WTC11 (cell line): ENCODE data around the gene MIAT. TPM values are rescaled to one million over a fixed set of nuclear protein-coding genes. Genes with fewer than 3 reads are reported as not detected.

Experiments used
- ATAC-seq: fragments of 200-7000 bp; cut with Tn5 transposase; 2 replicates; pipeline ENCODE4 v1.10.0; 2021; ENCODE audit warnings: mild to moderate bottlenecking, moderate library complexity
- CTCF ChIA-PET: fragments of 300-600 bp; sonication (Branson Sonifier 250); formaldehyde crosslinking; loops from one replicate; lab custom pipeline; 2021; ENCODE audit warnings: antibody characterized with exemption; lab: Charles Lee
- POLR2A ChIA-PET: fragments of 350-600 bp; sonication (Branson Sonifier 250); formaldehyde crosslinking; loops from one replicate; lab custom pipeline; 2021; ENCODE audit warnings: antibody characterized with exemption; lab: Charles Lee
- DNase-seq: peaks from one replicate; pipeline ENCODE4 v3.0.0; 2021; ENCODE audit warnings: low spot score
- H3K27ac Mint-ChIP-seq: 2 replicates; pipeline ENCODE4 v1.8.0; 2021; ENCODE audit warnings: mixed read lengths
- H3K27me3 Mint-ChIP-seq: 2 replicates; pipeline ENCODE4 v1.8.0; 2021; ENCODE audit warnings: low read depth, mild to moderate bottlenecking, moderate library complexity, mixed read lengths
- H3K36me3 Mint-ChIP-seq: 2 replicates; pipeline ENCODE4 v1.8.0; 2021; ENCODE audit warnings: mixed read lengths
- H3K4me1 Mint-ChIP-seq: 2 replicates; pipeline ENCODE4 v1.8.0; 2022; ENCODE audit warnings: mixed read lengths
- H3K4me3 Mint-ChIP-seq: 2 replicates; pipeline ENCODE4 v1.8.0; 2021; ENCODE audit warnings: mild to moderate bottlenecking, moderate library complexity, mixed read lengths
- H3K9me3 Mint-ChIP-seq: 2 replicates; pipeline ENCODE4 v1.8.0; 2021; ENCODE audit warnings: mixed read lengths
- AFF4 ChIP-seq: sonication (generic); formaldehyde crosslinking; IDR thresholded peaks from 2 replicates; pipeline ENCODE4 v1.8.1; 2023; ENCODE audit warnings: mild to moderate bottlenecking, missing genetic modification reagents, borderline replicate concordance
- ARID4B ChIP-seq: sonication (generic); formaldehyde crosslinking; IDR thresholded peaks from 2 replicates; pipeline ENCODE4 v1.8.0; 2023; ENCODE audit warnings: missing genetic modification reagents, mild to moderate bottlenecking, borderline replicate concordance
- CREM ChIP-seq: sonication (generic); formaldehyde crosslinking; IDR thresholded peaks from 2 replicates; pipeline ENCODE4 v1.8.1; 2022; ENCODE audit warnings: mild to moderate bottlenecking, missing genetic modification reagents, moderate library complexity
- ELF4 ChIP-seq: sonication (generic); formaldehyde crosslinking; IDR thresholded peaks from 2 replicates; pipeline ENCODE4 v1.8.1; 2022; ENCODE audit warnings: low read depth, mild to moderate bottlenecking, moderate library complexity, missing genetic modification reagents
- GTF2I ChIP-seq: fragments of 250-450 bp; sonication (Bioruptor Pico); conservative IDR thresholded peaks from 2 replicates; pipeline ENCODE4 v1.4.0; 2021; ENCODE audit warnings: mild to moderate bottlenecking
- IRF1 ChIP-seq: sonication (generic); formaldehyde crosslinking; IDR thresholded peaks from 2 replicates; pipeline ENCODE4 v1.8.0; 2023; ENCODE audit warnings: missing genetic modification reagents
- MLX ChIP-seq: sonication (generic); formaldehyde crosslinking; IDR thresholded peaks from 2 replicates; pipeline ENCODE4 v1.8.1; 2023; ENCODE audit warnings: mild to moderate bottlenecking, missing genetic modification reagents, moderate library complexity
- OVOL2 ChIP-seq: fragments of 250-450 bp; sonication (Bioruptor Pico); IDR thresholded peaks from 2 replicates; pipeline ENCODE4 v1.9.0; 2021; ENCODE audit warnings: mild to moderate bottlenecking, borderline replicate concordance
- TCF7 ChIP-seq: sonication (generic); formaldehyde crosslinking; IDR thresholded peaks from 2 replicates; pipeline ENCODE4 v1.8.0; 2022; ENCODE audit warnings: mild to moderate bottlenecking, low read depth, missing genetic modification reagents, moderate library complexity
- ZNF423 ChIP-seq: fragments of 250-450 bp; sonication (Bioruptor Pico); IDR thresholded peaks from 2 replicates; pipeline ENCODE4 v2.1.2; 2022; ENCODE audit warnings: mild to moderate bottlenecking, moderate library complexity
- ZSCAN18 ChIP-seq: fragments of 250-450 bp; sonication (Bioruptor Pico); IDR thresholded peaks from 2 replicates; pipeline ENCODE4 v2.1.2; 2022; ENCODE audit warnings: mild to moderate bottlenecking, moderate library complexity
- total RNA-seq: library from RNA; stranded (reverse); gene quantifications from 3 replicates; pipeline ENCODE4 v1.2.3, GENCODE V29; 2021

MIAT gene
- total RNA-seq, 1 experiment from 2014 or later = 50.7 TPM

- Mint-ChIP-seq H3K27ac (no peak within 1 kb of the TSS; the same call in 1 of the 2 replicates), H3K36me3 (no peaks in the 10 kb centered on the region), H3K9me3 (no peaks in the 10 kb centered on the region), H3K27me3 (peaks cover 47% of the 10 kb centered on the region), H3K4me3 (peak within 1 kb of the TSS; percentile 4), H3K4me1 (peaks cover 67% of the 10 kb centered on the region)
- ATAC-seq (peak; percentile 36), DNase-seq (no peak)
- CTCF ChIA-PET = interaction anchor here (1.1 kb wide), 1 partner anchor 114 kb away, joined by 3 read pairs; no protein-coding TSS in a partner anchor
- TF ChIP-seq CREM (CRISPR knock-in tag) (no peak), TCF7 (CRISPR knock-in tag) (no peak), ARID4B (CRISPR knock-in tag) (0 out of 2 replicates have a peak, but pooled peaks have one; percentile 41), ELF4 (CRISPR knock-in tag) (no peak), ZSCAN18 (CRISPR knock-in tag) (no peak), IRF1 (CRISPR knock-in tag) (no peak)
- POLR2A ChIA-PET = interaction anchor here (0.9 to 1.1 kb wide), 2 partner anchors 9 to 28 kb away, joined by 3 to 4 read pairs; no protein-coding TSS in a partner anchor
These were observed 39.9 kb upstream of the MIAT start, which contains the start of gene CRYBB1 for GRCh38 chr22:26617271-26618199. Gene CRYBB1 (minus strand): TSS chr22:26618027. CDS start chr22:26616319, 1,708 bp downstream.

GRCh38 chr22:26618455-26618854, 38.9 kb upstream of the MIAT start:
- Mint-ChIP-seq H3K4me3 (no peak overlapping the region), H3K9me3 (no peaks in the 10 kb centered on the region), H3K36me3 (no peaks in the 10 kb centered on the region), H3K4me1 (peaks cover 58% of the 10 kb centered on the region), H3K27me3 (peaks cover 38% of the 10 kb centered on the region), H3K27ac (no peak overlapping the region)
- no peak for DNase-seq
- TF ChIP-seq OVOL2 (no peak), AFF4 (CRISPR knock-in tag) (no peak), MLX (CRISPR knock-in tag) (no peak), ZNF423 (CRISPR knock-in tag) (no peak), GTF2I (CRISPR knock-in tag) (peak; percentile 58; the same call in 1 of the 2 replicates)
- no peak for ATAC-seq
- CTCF ChIA-PET = no interaction called here
- POLR2A ChIA-PET = interaction anchor here (0.9 kb wide), 1 partner anchor 29 kb away, joined by 4 read pairs; no protein-coding TSS in a partner anchor
